ENCODE data around the gene CAPN2.

Gene CAPN2

DNA sequence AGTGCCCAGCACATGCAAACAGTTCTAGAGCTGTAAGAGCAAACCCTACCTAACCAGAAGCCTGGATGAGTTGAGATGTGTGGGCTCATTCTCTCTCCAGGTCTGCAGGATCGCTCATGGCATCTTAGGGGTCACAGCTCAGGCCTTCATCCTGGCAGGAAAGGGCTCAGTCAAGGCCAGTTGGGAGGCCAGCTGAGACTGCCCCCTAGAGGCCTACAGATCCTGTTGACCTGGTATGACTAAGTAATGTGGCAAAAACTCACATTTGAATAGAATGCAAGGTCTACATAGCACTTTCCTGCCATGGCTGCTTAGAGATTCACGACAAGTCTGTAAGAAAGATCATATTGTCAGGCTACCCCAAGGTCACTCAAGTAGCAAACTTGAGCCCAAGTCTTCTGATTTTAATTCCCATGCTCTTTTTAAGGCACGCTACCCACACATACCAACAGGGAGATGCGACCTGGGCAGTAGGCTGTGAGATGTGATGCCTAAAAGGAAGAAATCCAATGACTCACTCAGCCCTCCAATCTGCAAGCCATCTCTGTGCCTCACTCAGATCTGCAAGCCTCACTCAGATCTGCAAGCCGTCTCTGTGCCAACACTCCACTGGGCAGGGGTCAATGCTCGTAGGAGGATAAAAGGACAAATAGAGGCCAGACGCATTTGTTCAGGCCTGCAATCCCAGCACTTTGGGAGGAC is 41.7 kb upstream of the CAPN2 start:
- TF ChIP-seq, protein P1, sequence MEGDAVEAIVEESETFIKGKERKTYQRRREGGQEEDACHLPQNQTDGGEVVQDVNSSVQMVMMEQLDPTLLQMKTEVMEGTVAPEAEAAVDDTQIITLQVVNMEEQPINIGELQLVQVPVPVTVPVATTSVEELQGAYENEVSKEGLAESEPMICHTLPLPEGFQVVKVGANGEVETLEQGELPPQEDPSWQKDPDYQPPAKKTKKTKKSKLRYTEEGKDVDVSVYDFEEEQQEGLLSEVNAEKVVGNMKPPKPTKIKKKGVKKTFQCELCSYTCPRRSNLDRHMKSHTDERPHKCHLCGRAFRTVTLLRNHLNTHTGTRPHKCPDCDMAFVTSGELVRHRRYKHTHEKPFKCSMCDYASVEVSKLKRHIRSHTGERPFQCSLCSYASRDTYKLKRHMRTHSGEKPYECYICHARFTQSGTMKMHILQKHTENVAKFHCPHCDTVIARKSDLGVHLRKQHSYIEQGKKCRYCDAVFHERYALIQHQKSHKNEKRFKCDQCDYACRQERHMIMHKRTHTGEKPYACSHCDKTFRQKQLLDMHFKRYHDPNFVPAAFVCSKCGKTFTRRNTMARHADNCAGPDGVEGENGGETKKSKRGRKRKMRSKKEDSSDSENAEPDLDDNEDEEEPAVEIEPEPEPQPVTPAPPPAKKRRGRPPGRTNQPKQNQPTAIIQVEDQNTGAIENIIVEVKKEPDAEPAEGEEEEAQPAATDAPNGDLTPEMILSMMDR (IDR thresholded peaks at IDR 0.05; ENCODE audit: low read depth, low read length) = peak; percentile 32
- no peak for DNase-seq (ENCODE audit: extremely low read depth, low read depth)

DNA sequence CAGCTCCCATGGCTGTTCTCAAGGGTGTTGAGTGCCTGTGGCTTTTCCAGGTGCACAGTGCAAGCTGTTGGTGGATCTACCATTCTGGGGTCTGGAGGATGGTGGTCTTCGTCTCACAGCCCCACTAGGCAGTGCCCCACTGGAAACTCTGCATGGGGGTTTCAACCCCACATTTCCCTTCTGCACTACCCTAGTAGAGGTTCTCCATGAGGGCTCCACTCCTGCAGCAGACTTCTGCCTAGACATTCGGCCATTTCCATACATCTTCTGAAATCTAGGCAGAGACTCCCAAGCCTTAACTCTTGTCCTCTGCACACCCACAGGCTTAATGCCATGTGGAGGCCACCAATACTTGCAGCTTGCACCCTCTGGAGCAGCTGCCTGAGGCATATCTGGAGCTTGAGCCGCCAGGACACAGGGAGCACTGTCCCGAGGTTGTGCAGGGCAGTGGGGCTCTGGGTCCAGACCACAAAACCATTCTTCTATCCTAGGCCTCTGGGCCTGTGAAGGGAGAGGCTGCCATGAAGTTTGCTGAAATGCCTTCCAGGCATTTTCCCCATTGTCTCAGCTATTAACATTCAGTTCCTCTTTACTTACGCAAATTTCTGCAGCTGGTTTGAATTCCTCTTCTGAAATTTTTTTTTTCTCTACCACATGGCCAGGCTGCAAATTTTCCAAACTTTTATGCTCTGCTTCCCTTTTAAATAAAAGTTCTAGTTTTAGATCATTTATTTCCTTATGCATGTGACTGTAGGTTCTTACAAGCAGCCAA is 38.0 kb upstream of the CAPN2 start:
- TF ChIP-seq, protein P1 (IDR thresholded peaks at IDR 0.05; ENCODE audit: low read depth, low read length) = no peak
- DNase-seq (ENCODE audit: extremely low read depth, low read depth) = no peak

DNA sequence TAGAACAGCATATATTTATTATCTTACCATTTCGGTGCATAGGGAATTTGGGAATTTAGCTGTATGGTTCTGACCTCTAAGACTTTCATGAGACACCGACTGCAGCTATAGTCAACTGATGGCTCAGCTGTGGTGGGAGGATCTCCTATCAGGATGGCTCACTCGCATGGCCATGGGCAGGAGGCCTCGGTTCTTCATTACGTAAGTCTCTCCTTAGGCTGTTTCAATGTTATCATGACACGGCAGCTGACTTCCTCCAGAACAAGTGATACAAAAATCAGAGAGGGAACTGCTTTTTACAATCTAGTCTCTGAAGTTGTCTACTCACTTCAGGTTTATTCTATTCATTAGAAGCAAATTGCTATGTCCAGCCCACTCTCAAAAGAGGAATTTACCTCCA is 33.5 kb upstream of the CAPN2 start:
- DNase-seq (ENCODE audit: extremely low read depth, low read depth) = no peak
- TF ChIP-seq, protein P1 (IDR thresholded peaks at IDR 0.05; ENCODE audit: low read depth, low read length) = no peak

DNA sequence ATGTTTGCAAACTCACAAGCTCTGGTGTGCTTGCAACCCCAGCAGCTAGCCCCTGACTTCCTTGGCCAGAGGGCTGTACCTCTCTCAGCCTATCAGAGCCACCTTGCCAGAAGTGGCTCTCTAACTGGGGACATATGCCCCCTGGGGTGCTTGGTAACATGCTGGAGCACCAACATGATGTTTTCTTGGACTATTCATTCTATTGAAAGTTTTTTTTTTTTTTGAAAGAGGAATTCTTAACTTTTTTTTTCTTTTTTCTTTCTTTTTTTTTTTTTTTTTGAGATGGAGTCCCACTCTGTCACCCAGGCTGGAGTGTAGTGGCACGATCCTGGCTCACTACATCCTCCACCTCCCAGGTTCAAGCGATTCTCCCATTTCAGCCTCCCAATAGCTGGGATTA is 32.2 kb upstream of the CAPN2 start:
- TF ChIP-seq, protein P1 (IDR thresholded peaks at IDR 0.05; ENCODE audit: low read depth, low read length) = no peak
- DNase-seq (ENCODE audit: extremely low read depth, low read depth) = no peak

DNA sequence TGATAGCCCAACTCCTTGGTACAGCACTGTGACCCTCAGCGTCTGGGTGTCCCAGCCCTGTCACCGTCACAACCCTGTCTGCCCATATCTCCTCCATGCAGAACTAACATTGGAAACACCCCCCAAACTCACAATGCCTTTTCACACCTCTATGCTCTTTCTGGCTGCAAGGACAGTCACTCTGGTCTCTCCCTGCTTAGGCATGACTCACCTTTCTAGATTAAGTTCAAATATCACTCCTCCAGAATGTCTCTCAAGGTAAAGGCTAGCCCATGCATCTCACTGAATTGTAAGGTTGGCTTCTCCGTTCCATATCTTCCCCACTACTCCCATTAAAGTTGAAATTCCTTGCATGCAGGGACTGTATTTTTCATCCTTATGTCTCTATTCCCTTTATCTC is 29.8 kb upstream of the CAPN2 start:
- DNase-seq (ENCODE audit: extremely low read depth, low read depth) = no peak

DNA sequence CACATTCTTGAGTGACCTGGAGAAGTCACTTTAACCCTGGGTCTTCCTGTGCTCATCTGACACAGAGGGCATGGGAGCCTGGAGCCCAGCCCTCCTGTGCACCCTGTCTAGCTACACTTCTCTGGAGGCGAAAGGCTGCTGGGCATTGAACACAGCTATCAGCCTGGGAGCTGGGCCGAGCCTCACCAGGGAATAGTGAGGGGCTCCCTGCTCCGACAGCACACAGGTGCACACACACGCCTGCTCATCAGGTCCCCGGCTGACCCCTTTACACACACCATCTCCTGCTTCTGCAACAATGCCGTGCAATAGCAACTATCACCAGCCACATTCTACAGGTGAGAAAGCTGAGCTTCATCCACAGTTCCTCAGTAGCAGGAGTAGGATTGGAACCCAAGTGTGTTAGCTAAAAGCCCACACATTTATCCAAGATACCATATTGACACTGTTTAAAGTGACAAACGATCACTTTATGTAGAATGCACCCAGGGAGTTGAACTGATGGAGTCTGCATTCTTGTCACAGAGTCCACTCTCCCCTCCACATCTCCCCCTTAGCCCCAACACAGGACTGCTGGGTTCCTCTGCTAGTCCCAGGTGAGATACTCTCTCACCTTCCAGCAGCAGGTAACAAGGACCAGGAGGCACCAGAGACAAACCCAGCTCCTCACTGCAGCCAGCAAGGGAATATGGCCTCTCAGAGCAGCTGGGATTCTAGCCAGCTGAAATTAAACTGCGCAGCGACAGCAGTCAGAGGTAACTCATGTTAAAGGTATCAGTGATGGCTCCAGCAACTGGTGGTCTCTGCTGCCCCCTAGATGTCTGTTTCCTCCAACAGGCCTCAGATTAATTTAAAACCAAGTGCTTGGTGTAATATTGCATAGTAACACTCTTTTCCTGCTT is 28.5 kb upstream of the CAPN2 start:
- TF ChIP-seq, protein P1 (IDR thresholded peaks at IDR 0.05; ENCODE audit: low read depth, low read length) = peak; percentile 56
- DNase-seq (ENCODE audit: extremely low read depth, low read depth) = no peak

More for the DNA sequence above, 29.8 kb upstream of the CAPN2 start:
- TF ChIP-seq, protein P1 (IDR thresholded peaks at IDR 0.05; ENCODE audit: low read depth, low read length) = no peak

Measured in AG09319 (cell line).